ENCODE measurements around the gene B3GNT8.
"Not testable (repeated sequence)": the region's sequence is repeated elsewhere in the genome, so short reads cannot be mapped to it uniquely, and the experiment has no call there.

DNA sequence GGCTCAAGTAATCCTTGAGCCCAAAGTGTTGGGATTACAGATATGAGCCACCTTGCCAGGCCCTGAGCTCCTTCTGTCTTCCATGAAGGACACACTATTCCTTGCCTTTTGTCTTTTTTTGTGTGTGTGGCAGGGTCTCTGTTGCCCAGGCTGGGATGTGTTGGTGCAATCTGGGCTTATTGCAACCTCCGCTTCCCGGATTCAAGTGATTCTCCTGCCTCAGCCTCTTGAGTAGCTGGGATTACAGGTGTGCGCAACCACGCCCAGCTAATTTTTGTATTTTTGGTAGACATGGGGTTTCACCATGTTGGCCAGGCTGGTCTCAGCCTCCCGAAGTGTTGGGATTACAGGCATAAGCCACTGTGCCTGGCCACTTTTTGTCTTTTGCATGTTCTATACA lies 18.3 kb downstream of the B3GNT8 start:
- TF ChIP-seq MAX, CTCF (IDR thresholded peaks at IDR 0.05; ENCODE audit: low read depth, low read length): not testable (repeated sequence)
